ENCODE measurements around the gene LY9.
A peak's percentile ranks its signal among the peaks of the same experiment; 100 is the strongest.

Gene LY9

DNA sequence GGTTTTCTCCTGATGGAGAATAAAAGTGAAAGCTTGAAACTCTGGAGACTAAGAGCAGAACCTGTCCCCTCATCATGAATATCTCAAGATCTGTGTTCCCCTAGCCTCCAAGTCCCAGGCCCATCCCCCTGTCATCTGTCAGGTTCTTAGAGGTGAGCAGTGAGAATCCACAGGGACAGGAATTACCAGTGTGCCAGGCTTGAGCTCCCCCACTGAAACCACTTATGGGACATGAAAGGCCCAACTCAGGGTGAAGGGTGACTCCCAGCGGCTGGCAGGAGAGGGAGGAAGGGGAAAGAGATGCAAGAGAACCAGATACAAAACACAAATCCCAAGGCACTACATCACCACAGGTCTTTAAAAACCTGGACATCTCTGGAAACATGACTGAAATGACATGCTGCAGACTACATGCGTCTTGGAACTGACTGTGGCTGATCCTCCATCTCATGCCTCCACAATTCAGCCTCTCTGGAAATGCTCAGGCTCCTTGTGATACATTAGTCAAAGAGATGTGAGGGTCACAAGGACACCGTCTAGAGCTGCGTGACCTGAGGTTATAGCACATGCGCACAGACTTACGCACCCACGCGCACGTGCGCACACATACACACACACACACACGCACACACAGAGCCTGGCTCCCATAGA, 6.8 kb upstream of the LY9 start:
- in situ Hi-C loops (cut with MboI; ENCODE audit: low sequenced_read_pairs, unreplicated experiment), result no loop called here
- no peak for TF ChIP-seq CTCF (IDR thresholded peaks at IDR 0.05; ENCODE audit: borderline replicate concordance, control extremely low read depth, extremely low read depth, insufficient read depth, missing control alignments)
- no peak for DNase-seq (ENCODE audit: low spot score)

DNA sequence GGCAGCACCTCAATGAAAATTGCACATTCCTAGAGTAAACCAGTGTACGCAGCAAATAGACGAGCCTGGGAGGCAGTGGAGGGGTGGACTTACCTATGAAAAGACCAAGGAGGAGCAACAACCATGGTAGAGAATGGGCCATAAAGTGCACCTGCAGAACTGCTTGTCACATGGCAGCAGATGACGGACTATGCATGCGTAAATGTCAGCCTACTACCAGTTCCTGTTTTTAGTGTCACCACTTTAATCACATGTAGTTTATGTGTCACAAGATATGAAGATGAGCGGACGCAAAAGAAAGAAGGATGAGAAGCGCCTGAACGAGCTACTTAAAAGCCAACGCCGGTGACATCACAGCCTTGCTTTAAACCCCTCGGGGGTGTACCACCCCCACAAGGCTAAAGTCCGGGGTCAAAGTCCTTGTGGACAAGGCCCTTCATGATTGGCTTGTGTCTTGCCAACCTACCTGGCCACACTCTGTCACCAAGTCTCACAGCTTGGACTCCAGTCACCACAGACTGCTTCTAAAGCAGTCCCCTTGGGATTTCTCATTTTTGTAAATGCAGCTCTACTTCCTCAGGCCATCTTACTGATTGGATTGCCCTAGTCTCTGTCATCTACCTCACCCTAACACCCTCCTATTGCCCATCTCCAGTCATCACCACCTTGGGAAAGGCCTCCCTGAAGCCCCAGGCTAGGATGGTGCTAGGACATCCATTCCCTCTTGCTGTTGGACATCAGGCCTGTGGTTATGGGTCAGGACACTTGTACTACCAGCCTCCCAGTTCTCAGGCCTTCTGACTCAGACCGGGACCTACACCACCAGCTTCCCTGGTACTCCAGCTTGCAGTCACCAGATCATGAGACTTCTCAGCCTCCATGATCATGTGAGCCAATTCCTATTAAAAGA, 6.0 kb upstream of the LY9 start:
- DNase-seq (ENCODE audit: low spot score), result peak; percentile 75
- TF ChIP-seq CTCF (IDR thresholded peaks at IDR 0.05; ENCODE audit: borderline replicate concordance, control extremely low read depth, extremely low read depth, insufficient read depth, missing control alignments), result no peak
- in situ Hi-C loops (cut with MboI; ENCODE audit: low sequenced_read_pairs, unreplicated experiment), result no loop called here

- DNase-seq (ENCODE audit: low spot score), result no peak
- TF ChIP-seq CTCF (IDR thresholded peaks at IDR 0.05; ENCODE audit: borderline replicate concordance, control extremely low read depth, extremely low read depth, insufficient read depth, missing control alignments), result no peak
- in situ Hi-C loops (cut with MboI; ENCODE audit: low sequenced_read_pairs, unreplicated experiment), result no loop called here
Observed at GRCh38 chr1:160794376-160794775, 1.6 kb upstream of the LY9 start.

DNA sequence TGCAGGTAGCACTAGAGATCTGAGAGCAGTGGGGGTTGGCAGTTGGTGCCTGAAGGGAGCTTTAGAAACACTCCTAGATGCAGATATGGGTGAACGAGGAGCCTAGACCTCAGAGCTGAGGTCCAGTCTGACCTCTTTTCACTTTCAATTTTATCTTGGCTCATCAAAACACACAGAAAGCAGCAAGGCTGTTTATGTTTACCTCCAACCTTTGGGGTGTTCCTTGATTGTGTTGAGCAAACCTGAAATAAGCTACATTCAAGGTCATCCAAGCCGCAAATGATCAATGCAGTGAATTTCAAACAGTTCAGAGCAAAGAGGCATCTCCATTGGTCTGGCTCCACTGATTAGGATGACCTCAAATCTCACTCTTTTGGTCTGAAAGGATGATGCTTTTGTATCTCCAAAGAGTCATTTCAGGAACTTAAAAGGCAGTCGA, 1.3 kb downstream of the LY9 start:
- TF ChIP-seq CTCF (IDR thresholded peaks at IDR 0.05; ENCODE audit: borderline replicate concordance, control extremely low read depth, extremely low read depth, insufficient read depth, missing control alignments), result no peak

DNA sequence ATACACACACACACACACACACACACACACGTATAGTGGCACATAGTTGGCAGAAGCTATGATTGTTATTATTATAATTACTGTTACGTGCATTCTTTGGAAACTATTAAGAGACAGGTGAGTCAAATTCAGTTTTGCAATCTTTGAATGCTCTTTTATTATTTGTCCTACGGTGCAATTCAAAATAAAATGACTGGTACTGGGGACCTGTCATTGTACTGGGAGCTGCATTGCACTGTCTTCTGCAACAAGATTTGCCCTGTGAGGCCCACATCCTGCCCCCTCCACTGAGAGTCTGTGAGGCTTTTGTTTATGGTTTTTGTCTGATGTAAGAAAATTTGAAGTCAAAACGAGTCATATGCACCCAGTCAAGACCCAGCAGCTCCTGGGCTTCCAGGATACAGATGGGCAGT, 1.9 kb downstream of the LY9 start:
- no peak for TF ChIP-seq CTCF (IDR thresholded peaks at IDR 0.05; ENCODE audit: borderline replicate concordance, control extremely low read depth, extremely low read depth, insufficient read depth, missing control alignments)
- in situ Hi-C loops (cut with MboI; ENCODE audit: low sequenced_read_pairs, unreplicated experiment), result no loop called here
- DNase-seq (ENCODE audit: low spot score), result no peak

More for the DNA sequence above, 1.3 kb downstream of the LY9 start:
- in situ Hi-C loops (cut with MboI; ENCODE audit: low sequenced_read_pairs, unreplicated experiment), result no loop called here
- peak; percentile 27 for DNase-seq (ENCODE audit: low spot score)

DNA sequence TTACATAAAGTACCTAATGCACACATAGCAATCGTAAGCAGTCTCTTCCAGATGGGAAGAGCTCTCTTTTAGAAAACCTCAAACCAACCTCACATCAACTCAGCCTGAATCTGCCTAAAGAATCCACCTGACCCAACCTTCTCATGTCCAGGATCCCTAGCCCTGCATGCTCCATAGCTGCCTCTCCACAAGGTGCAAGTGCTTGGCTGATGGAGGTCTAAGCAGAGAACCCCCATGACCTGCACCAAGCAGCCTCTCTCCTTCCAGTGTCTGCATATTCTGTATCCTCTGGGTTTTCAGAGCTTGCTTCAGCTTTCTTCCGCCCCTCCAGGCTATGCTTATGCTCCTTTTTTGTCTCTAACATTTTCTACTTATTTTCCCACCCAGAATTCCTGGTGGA, 2.5 kb downstream of the LY9 start:
- in situ Hi-C loops (cut with MboI; ENCODE audit: low sequenced_read_pairs, unreplicated experiment), result no loop called here
- no peak for DNase-seq (ENCODE audit: low spot score)
- TF ChIP-seq CTCF (IDR thresholded peaks at IDR 0.05; ENCODE audit: borderline replicate concordance, control extremely low read depth, extremely low read depth, insufficient read depth, missing control alignments), result no peak
